Fibroblast of pulmonary artery (primary cell): ENCODE data around the gene LRCH1.
A peak's percentile ranks its signal among the peaks of the same experiment; 100 is the strongest.

Source experiments
- DNase-seq: peaks from one replicate; pipeline ENCODE4 v3.0.0-alpha.2; 2010; ENCODE audit warnings: low read depth
- H3K4me3 ChIP-seq: replicated peaks from 2 replicates; pipeline ENCODE4 v1.5.1; 2011; ENCODE audit warnings: low read depth, mild to moderate bottlenecking, control low read depth, low read length, moderate library complexity
- CTCF ChIP-seq: IDR thresholded peaks from 2 replicates; pipeline ENCODE4 v1.5.1; 2011; ENCODE audit warnings: mild to moderate bottlenecking, control low read depth, low read length, inconsistent platforms; ENCODE audit errors: missing control alignments

The LRCH1 gene

GRCh38 chr13:46544208-46544607 lies 8.8 kb upstream of the LRCH1 start:
- no peak overlapping the region for H3K4me3 ChIP-seq
- TF ChIP-seq CTCF, result no peak
- DNase-seq, result no peak

GRCh38 chr13:46544811-46545210 lies 8.2 kb upstream of the LRCH1 start:
- DNase-seq, result no peak
- TF ChIP-seq CTCF, result no peak

GRCh38 chr13:46546084-46546768 lies 6.7 kb upstream of the LRCH1 start:
- no peak overlapping the region for H3K4me3 ChIP-seq
- TF ChIP-seq CTCF, result no peak
- DNase-seq, result no peak

More at GRCh38 chr13:46544811-46545210, 8.2 kb upstream of the LRCH1 start:
- no peak overlapping the region for H3K4me3 ChIP-seq

DNA sequence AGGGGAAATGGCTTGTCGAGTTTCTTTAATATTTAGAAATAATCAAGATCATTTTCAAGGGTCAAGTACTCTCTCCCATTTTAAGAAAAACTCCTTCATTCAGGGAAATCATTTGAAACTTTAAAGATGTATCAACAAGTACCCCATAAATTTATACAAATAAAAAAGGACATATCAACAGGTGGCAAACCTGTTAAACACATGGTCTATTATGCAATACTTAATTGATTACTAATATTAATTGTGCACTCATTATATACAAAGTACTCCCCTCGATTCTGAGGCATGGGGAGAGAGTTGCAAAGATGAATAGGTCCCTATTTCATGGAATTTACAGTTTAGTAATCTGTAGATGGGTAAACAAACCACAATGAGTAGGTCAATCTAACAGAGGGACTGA lies 2.1 kb upstream of the LRCH1 start:
- no peak overlapping the region for H3K4me3 ChIP-seq
- no peak for TF ChIP-seq CTCF
- DNase-seq, result no peak

DNA sequence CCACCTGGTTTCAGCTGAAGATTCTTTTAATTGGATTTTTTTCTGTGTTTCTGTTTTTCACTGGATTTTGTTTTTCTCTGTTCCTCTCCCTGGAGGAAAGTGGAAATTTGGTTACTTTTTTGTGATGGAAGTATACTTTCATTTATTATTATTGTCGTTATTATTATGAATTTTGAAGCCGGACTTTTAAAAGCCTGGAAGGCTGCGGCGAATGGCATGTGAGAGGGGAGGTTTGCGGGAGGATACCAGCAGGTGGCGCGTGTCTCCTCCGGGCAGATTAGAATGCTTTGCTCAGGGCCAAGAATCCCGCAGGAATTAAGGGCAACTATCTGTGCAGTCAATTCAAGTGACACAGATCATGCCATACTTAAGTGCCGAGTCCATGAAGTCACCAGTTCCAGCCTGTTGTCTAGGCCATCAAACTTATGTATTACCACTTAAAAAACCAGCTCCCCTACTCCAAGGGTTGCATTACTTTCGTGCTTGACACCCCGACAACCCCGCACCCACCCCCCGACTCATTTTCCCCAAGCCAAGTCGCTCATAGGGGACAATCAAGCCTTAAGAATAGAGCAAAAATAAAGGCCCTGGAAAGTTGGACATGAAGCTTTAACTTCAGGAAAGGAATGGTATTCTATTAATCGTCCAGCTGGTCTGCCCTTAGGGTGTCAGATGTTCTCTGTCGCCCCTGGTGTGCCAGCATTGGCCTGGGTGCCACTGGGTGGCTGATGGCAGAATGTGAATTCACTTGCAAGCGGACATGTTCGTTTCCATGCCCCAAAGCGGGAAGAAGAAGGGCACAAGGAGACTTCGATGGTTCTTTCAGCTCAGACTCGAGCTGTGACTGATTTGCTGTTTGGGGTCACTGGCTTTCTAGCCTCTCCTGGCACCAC lies 1.3 kb upstream of the LRCH1 start:
- H3K4me3 ChIP-seq, result peak overlapping the region; percentile 94
- TF ChIP-seq CTCF, result peak; percentile 93
- peak; percentile 79 for DNase-seq

- DNase-seq, result no peak
- TF ChIP-seq CTCF, result no peak
- peak overlapping the region; percentile 94 for H3K4me3 ChIP-seq
Observed at GRCh38 chr13:46552303-46552682, 677 bp upstream of the LRCH1 start.
